Measurements from ENCODE around the gene RAD23A. TPM values are rescaled to one million over a fixed set of nuclear protein-coding genes. Genes with fewer than 3 reads are reported as not detected.

Gene RAD23A
- total RNA-seq, 3 donors from 2014 or later: 65.9 to 84.3 (median 66.5) TPM

- no peaks in the 10 kb centered on the region for H3K36me3 ChIP-seq
- no peaks in the 10 kb centered on the region for H3K27me3 ChIP-seq
- no peak for DNase-seq (ENCODE audit: low spot score in 2 of 2)
- no peak for TF ChIP-seq CTCF (IDR thresholded peaks at IDR 0.05)
- no peak for TF ChIP-seq POLR2AphosphoS5 (IDR thresholded peaks at IDR 0.05)
- no peak for TF ChIP-seq POLR2A (IDR thresholded peaks at IDR 0.05)
- H3K9me3 ChIP-seq: no peaks in the 10 kb centered on the region
- H3K4me1 ChIP-seq: peaks cover 0 to 3% of the 10 kb centered on the region in 2 donors
- intact Hi-C loops (cut with DNase I; ENCODE audit: low total_unique reads): no loop called here
- H3K4me3 ChIP-seq: no peak overlapping the region
- H3K27ac ChIP-seq: no peak overlapping the region
Measured at GRCh38 chr19:12990431-12990830, 44.8 kb downstream of the RAD23A start.

- H3K4me1 ChIP-seq: no peaks in the 10 kb centered on the region
- no peaks in the 10 kb centered on the region for H3K27me3 ChIP-seq
- TF ChIP-seq POLR2A (IDR thresholded peaks at IDR 0.05): no peak
- TF ChIP-seq POLR2AphosphoS5 (IDR thresholded peaks at IDR 0.05): no peak
- no peak for TF ChIP-seq CTCF (IDR thresholded peaks at IDR 0.05)
- no peaks in the 10 kb centered on the region for H3K36me3 ChIP-seq
- no peaks in the 10 kb centered on the region for H3K9me3 ChIP-seq
- DNase-seq (ENCODE audit: low spot score in 2 of 2): no peak
- H3K27ac ChIP-seq: no peak overlapping the region
- no peak overlapping the region for H3K4me3 ChIP-seq
- intact Hi-C loops (cut with DNase I; ENCODE audit: low total_unique reads): no loop called here
Measured at GRCh38 chr19:12990853-12991252, 45.2 kb downstream of the RAD23A start.

GRCh38 chr19:12991296-12991695 is 45.6 kb downstream of the RAD23A start:
- Histone ChIP-seq H3K4me1 (no peaks in the 10 kb centered on the region), H3K9me3 (no peaks in the 10 kb centered on the region), H3K27ac (no peak overlapping the region), H3K4me3 (no peak overlapping the region), H3K36me3 (no peaks in the 10 kb centered on the region), H3K27me3 (no peaks in the 10 kb centered on the region)
- TF ChIP-seq POLR2AphosphoS5 (IDR thresholded peaks at IDR 0.05): no peak
- no peak for TF ChIP-seq POLR2A (IDR thresholded peaks at IDR 0.05)
- TF ChIP-seq CTCF (IDR thresholded peaks at IDR 0.05): no peak
- intact Hi-C loops (cut with DNase I; ENCODE audit: low total_unique reads): no loop called here
- DNase-seq (ENCODE audit: low spot score in 2 of 2): no peak

GRCh38 chr19:12992729-12993128 is 47.1 kb downstream of the RAD23A start:
- TF ChIP-seq POLR2A (IDR thresholded peaks at IDR 0.05) (no peak), CTCF (IDR thresholded peaks at IDR 0.05) (no peak), POLR2AphosphoS5 (IDR thresholded peaks at IDR 0.05) (no peak)
- Histone ChIP-seq H3K4me3 (no peak overlapping the region), H3K9me3 (no peaks in the 10 kb centered on the region), H3K36me3 (no peaks in the 10 kb centered on the region), H3K27ac (peak overlapping the region in 1 of 2 donors; percentile 82), H3K4me1 (peaks cover 0 to 5% of the 10 kb centered on the region in 2 donors), H3K27me3 (no peaks in the 10 kb centered on the region)
- DNase-seq (ENCODE audit: low spot score in 2 of 2): no peak
- intact Hi-C loops (cut with DNase I; ENCODE audit: low total_unique reads): no loop called here

- DNase-seq (ENCODE audit: low spot score in 2 of 2): no peak
- TF ChIP-seq POLR2A (IDR thresholded peaks at IDR 0.05) (no peak), POLR2AphosphoS5 (IDR thresholded peaks at IDR 0.05) (no peak), CTCF (IDR thresholded peaks at IDR 0.05) (no peak)
- no peaks in the 10 kb centered on the region for H3K9me3 ChIP-seq
- H3K27me3 ChIP-seq: no peaks in the 10 kb centered on the region
- H3K36me3 ChIP-seq: no peaks in the 10 kb centered on the region
- peaks cover 0 to 5% of the 10 kb centered on the region in 2 donors for H3K4me1 ChIP-seq
- intact Hi-C loops (cut with DNase I; ENCODE audit: low total_unique reads): no loop called here
- H3K27ac ChIP-seq: peak overlapping the region; percentile 82 to 96
- no peak overlapping the region for H3K4me3 ChIP-seq
Measured at GRCh38 chr19:12993562-12993961, 47.9 kb downstream of the RAD23A start.

All from breast epithelium (tissue), 4 donors.